Left ventricle myocardium inferior (tissue), 1 donor: ENCODE results near the gene PANK4. TPM values are rescaled to one million over a fixed set of nuclear protein-coding genes. Genes with fewer than 3 reads are reported as not detected.

Experiments
- DNase-seq: peaks from one replicate; pipeline ENCODE4 v3.0.0-alpha.2; 2020
- H3K27ac ChIP-seq: fragments of 200-600 bp; replicated peaks from 2 replicates; pipeline ENCODE4 v1.8.0; 2021
- H3K27me3 ChIP-seq: fragments of 200-600 bp; 2 replicates; pipeline ENCODE4 v1.8.0; 2021; ENCODE audit warnings: low read depth
- H3K36me3 ChIP-seq: fragments of 200-600 bp; 2 replicates; pipeline ENCODE4 v1.8.0; 2021
- H3K4me1 ChIP-seq: fragments of 200-600 bp; 2 replicates; pipeline ENCODE4 v1.8.0; 2021
- H3K4me3 ChIP-seq: fragments of 200-600 bp; 2 replicates; pipeline ENCODE4 v1.8.0; 2021; ENCODE audit warnings: mild to moderate bottlenecking, moderate library complexity
- H3K9me3 ChIP-seq: fragments of 200-600 bp; replicated peaks from 2 replicates; pipeline ENCODE4 v1.8.0; 2021
- intact Hi-C: fragments of 100-400 bp; cut with micrococcal nuclease; formaldehyde crosslinking; loops from one replicate; pipeline ENCODE4 v1.11.0; 2022
- total RNA-seq: library from RNA; stranded (reverse); fragmentation: NEBNext Ultra II Directional; extraction: Animal tissue kit (Norgen Biotek cat#: 25700); gene quantifications from one replicate; pipeline ENCODE4 v1.2.1, GENCODE V29; 2021
- TF ChIP-seq, protein P1 (sequence below): fragments of 200-600 bp; IDR thresholded peaks from 2 replicates; pipeline ENCODE4 v1.8.0; 2021; ENCODE audit warnings: antibody characterized with exemption, mild to moderate bottlenecking, borderline replicate concordance
- donor health status: DM: no; HTN: yes; CAD: no; lungs with severe emphysema.

Gene PANK4
- total RNA-seq, 1 donor from 2014 or later, result 42.8 TPM

DNA sequence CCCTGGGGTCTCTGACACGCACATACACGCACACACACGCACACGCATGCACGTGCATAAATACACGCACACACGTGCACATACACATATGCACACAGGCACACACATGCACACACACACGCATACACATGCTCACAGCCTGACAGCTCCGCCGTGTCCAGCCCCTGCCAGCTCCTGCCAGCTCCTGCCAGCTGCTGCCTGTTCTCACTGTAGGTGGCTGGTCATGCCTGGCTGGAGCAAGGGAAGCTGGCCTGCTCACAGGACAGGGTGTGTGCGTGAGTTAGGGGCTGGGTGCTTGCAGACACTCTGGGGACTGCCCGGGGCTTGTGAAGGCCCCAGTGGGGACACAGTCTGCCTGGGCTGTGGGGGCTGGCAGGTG lies 45.4 kb downstream of the PANK4 start:
- TF ChIP-seq, protein P1, sequence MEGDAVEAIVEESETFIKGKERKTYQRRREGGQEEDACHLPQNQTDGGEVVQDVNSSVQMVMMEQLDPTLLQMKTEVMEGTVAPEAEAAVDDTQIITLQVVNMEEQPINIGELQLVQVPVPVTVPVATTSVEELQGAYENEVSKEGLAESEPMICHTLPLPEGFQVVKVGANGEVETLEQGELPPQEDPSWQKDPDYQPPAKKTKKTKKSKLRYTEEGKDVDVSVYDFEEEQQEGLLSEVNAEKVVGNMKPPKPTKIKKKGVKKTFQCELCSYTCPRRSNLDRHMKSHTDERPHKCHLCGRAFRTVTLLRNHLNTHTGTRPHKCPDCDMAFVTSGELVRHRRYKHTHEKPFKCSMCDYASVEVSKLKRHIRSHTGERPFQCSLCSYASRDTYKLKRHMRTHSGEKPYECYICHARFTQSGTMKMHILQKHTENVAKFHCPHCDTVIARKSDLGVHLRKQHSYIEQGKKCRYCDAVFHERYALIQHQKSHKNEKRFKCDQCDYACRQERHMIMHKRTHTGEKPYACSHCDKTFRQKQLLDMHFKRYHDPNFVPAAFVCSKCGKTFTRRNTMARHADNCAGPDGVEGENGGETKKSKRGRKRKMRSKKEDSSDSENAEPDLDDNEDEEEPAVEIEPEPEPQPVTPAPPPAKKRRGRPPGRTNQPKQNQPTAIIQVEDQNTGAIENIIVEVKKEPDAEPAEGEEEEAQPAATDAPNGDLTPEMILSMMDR, result no peak

DNA sequence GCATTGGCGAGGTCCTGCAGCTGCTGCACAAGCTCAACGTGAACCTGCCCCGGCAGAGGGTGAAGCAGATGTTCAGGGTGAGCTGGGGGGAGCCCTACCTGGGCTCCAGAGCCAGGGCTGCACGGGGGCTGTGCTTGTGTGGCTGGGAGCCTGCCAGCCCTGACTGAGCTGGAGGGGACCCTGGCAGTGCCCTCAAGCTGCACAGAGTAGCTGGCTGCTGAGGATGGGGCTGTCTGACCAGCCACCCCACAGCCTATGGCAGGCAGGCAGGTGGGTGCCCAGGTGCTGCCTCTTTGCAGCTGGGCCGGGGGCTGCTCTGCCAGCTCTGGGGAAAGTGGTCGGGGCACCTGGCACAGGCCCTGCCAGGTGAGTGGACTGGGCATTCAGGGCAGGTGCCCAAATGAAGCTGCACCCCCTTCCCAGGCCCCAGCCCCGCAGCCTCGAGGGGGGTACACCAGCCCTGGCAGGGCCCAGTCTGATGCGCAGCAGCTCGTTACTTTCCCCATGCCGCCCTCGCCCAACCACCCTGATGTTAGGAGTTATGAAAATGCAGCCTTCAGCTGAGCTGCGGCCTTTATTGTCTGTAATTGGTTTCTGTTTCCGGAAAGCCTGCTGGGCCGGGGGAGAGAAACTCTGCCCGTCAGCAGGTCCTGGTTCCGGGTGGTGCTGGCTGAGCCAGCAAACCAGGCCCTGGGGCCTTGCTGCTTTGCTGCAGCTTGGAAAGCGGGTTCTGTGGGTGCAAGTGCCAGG lies 46.0 kb downstream of the PANK4 start:
- Histone ChIP-seq H3K4me3 (no peak overlapping the region), H3K9me3 (no peaks in the 10 kb centered on the region), H3K4me1 (no peaks in the 10 kb centered on the region), H3K27me3 (peaks cover 37% of the 10 kb centered on the region), H3K27ac (no peak overlapping the region), H3K36me3 (no peaks in the 10 kb centered on the region)
- intact Hi-C loops, result no loop called here
- TF ChIP-seq, protein P1, result no peak
- DNase-seq, result no peak

More for the DNA sequence above, 45.4 kb downstream of the PANK4 start:
- DNase-seq, result no peak
- Histone ChIP-seq H3K36me3 (no peaks in the 10 kb centered on the region), H3K4me1 (no peaks in the 10 kb centered on the region), H3K27ac (no peak overlapping the region), H3K4me3 (no peak overlapping the region), H3K9me3 (no peaks in the 10 kb centered on the region), H3K27me3 (peaks cover 31% of the 10 kb centered on the region)
- intact Hi-C loops, result no loop called here

GRCh38 chr1:2479618-2480017 lies 46.8 kb downstream of the PANK4 start:
- TF ChIP-seq, protein P1, result no peak
- no peaks in the 10 kb centered on the region for H3K36me3 ChIP-seq
- H3K4me3 ChIP-seq, result no peak overlapping the region
- peaks cover 6% of the 10 kb centered on the region for H3K4me1 ChIP-seq
- DNase-seq, result no peak
- H3K27me3 ChIP-seq, result peaks cover 45% of the 10 kb centered on the region
- H3K27ac ChIP-seq, result no peak overlapping the region
- no peaks in the 10 kb centered on the region for H3K9me3 ChIP-seq
- intact Hi-C loops, result no loop called here

DNA sequence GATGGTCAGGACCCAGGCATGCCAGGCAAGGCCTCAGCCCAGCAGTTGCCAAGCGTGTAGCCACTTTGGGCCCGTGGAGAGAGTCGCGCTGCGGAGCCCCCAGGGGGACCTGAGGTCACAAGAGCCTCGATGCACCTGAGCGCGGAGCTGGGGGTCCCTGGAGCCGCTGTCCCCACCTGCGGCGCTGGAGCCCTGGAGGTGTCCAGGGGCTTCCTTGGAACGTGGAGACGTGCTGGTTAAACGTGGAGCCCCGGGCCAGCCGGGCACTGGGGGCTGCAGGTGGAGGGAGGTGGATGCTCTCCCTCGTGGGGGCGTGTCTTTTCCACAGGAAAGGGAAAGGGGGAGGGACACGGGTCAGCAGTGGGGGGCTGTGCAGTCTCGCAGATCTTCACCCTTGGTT lies 47.2 kb downstream of the PANK4 start:
- Histone ChIP-seq H3K27me3 (peaks cover 48% of the 10 kb centered on the region), H3K27ac (no peak overlapping the region), H3K4me1 (peaks cover 8% of the 10 kb centered on the region), H3K9me3 (no peaks in the 10 kb centered on the region), H3K4me3 (no peak overlapping the region), H3K36me3 (no peaks in the 10 kb centered on the region)
- TF ChIP-seq, protein P1, result no peak
- no peak for DNase-seq
- intact Hi-C loops, result no loop called here

- no peaks in the 10 kb centered on the region for H3K36me3 ChIP-seq
- H3K4me1 ChIP-seq, result peaks cover 8% of the 10 kb centered on the region
- no peak overlapping the region for H3K27ac ChIP-seq
- H3K9me3 ChIP-seq, result no peaks in the 10 kb centered on the region
- H3K27me3 ChIP-seq, result peaks cover 61% of the 10 kb centered on the region
- TF ChIP-seq, protein P1, result no peak
- no peak for DNase-seq
- no peak overlapping the region for H3K4me3 ChIP-seq
- intact Hi-C loops, result no loop called here
Measured at GRCh38 chr1:2477791-2478499, 48.5 kb downstream of the PANK4 start.
